HEK293 (cell line): ENCODE results near the gene GNG4.

Source experiments
- CTCF ChIA-PET: fragments of 350-600 bp; formaldehyde crosslinking; extraction: SDS; loops from one replicate; lab custom pipeline; 2021; ENCODE audit warnings: antibody characterized with exemption; lab: Yijun Ruan, JAX
- POLR2A ChIA-PET: fragments of 300-600 bp; formaldehyde crosslinking; extraction: SDS; loops from one replicate; lab custom pipeline; 2020; ENCODE audit warnings: antibody characterized with exemption, inconsistent platforms; lab: Yijun Ruan, JAX
- H3K27ac ChIP-seq: fragments of 200-500 bp; sonication (Bioruptor generic); 2 replicates; pipeline ENCODE4 v1.5.1; 2014; ENCODE audit warnings: low read depth, low read length, control low read depth, inconsistent platforms; ENCODE audit errors: extremely low read depth
- H3K36me3 ChIP-seq, 2 experiments: fragments of 200-500 bp in 1 of 2; sonication (Bioruptor generic) in 1 of 2; 1 replicate in 1 of 2; 2 replicates in 1 of 2; pipeline ENCODE4 v1.5.1; 2014 to 2017; ENCODE audit warnings: inconsistent platforms in 2 of 2, low read length in 2 of 2; ENCODE audit not compliant: control insufficient read depth in 2 of 2, insufficient read depth in 1 of 2
- H3K4me1 ChIP-seq: fragments of 200-500 bp; sonication (Bioruptor generic); 2 replicates; pipeline ENCODE4 v1.5.1; 2014; ENCODE audit warnings: mild to moderate bottlenecking, low read length, inconsistent platforms; ENCODE audit not compliant: control insufficient read depth, insufficient read depth
- H3K4me3 ChIP-seq: 2 replicates; pipeline ENCODE4 v1.5.1; 2011; ENCODE audit warnings: low read depth, mild to moderate bottlenecking, control low read depth, low read length, moderate library complexity
- H3K9me3 ChIP-seq: fragments of 200-500 bp; sonication (Bioruptor generic); 2 replicates; pipeline ENCODE4 v1.5.1; 2014; ENCODE audit warnings: low read depth, low read length, inconsistent platforms; ENCODE audit not compliant: control insufficient read depth, insufficient read depth
- KLF1 ChIP-seq: fragments of 450-650 bp; formaldehyde crosslinking; IDR thresholded peaks from 2 replicates; pipeline ENCODE4 v1.5.1; 2016; ENCODE audit warnings: missing biosample characterization, missing genetic modification characterization
- KLF10 ChIP-seq: fragments of 450-650 bp; IDR thresholded peaks from 2 replicates; pipeline ENCODE4 v1.5.1; 2018; ENCODE audit warnings: missing biosample characterization, mild to moderate bottlenecking, missing genetic modification characterization
- KLF17 ChIP-seq: fragments of 450-650 bp; formaldehyde crosslinking; IDR thresholded peaks from 2 replicates; pipeline ENCODE4 v1.5.1; 2016; ENCODE audit warnings: missing biosample characterization, missing genetic modification characterization
- ZBTB11 ChIP-seq: fragments of 450-650 bp; formaldehyde crosslinking; conservative IDR thresholded peaks from 2 replicates; pipeline ENCODE4 v1.5.1; 2016; ENCODE audit warnings: low read depth, missing biosample characterization, missing genetic modification characterization
- ZBTB48 ChIP-seq: fragments of 450-650 bp; formaldehyde crosslinking; IDR thresholded peaks from 2 replicates; pipeline ENCODE4 v1.5.1; 2016; ENCODE audit warnings: missing biosample characterization, missing genetic modification characterization
- ZNF148 ChIP-seq: fragments of 450-650 bp; formaldehyde crosslinking; IDR thresholded peaks from 2 replicates; pipeline ENCODE4 v1.5.0; 2017; ENCODE audit warnings: missing biosample characterization, missing genetic modification characterization, borderline replicate concordance
- ZNF155 ChIP-seq: fragments of 450-650 bp; formaldehyde crosslinking; IDR thresholded peaks from 2 replicates; pipeline ENCODE4 v1.5.1; 2016; ENCODE audit warnings: missing biosample characterization, missing genetic modification characterization
- ZNF394 ChIP-seq: fragments of 450-650 bp; formaldehyde crosslinking; IDR thresholded peaks from 2 replicates; pipeline ENCODE4 v1.5.1; 2016; ENCODE audit warnings: missing biosample characterization, missing genetic modification characterization, mild to moderate bottlenecking, moderate library complexity, borderline replicate concordance
- ZNF449 ChIP-seq: fragments of 450-650 bp; formaldehyde crosslinking; IDR thresholded peaks from 2 replicates; pipeline ENCODE4 v1.5.1; 2017; ENCODE audit warnings: missing biosample characterization, mild to moderate bottlenecking, missing genetic modification characterization, moderate library complexity
- ZNF513 ChIP-seq: fragments of 450-650 bp; IDR thresholded peaks from 2 replicates; pipeline ENCODE4 v1.5.1; 2018; ENCODE audit warnings: missing biosample characterization, missing genetic modification characterization
- ZNF544 ChIP-seq: fragments of 450-650 bp; formaldehyde crosslinking; IDR thresholded peaks from 2 replicates; pipeline ENCODE4 v1.5.0; 2017; ENCODE audit warnings: missing biosample characterization, missing genetic modification characterization

Gene GNG4

GRCh38 chr1:235675152-235675890, 25.7 kb upstream of the GNG4 start (continued):
- TF ChIP-seq ZNF449 (tag by site-specific recombination) (no peak), ZBTB11 (tag by site-specific recombination) (no peak)

- TF ChIP-seq KLF17, result no peak
- no peak for TF ChIP-seq KLF10
- no peak overlapping the region for H3K4me3 ChIP-seq
- no peak overlapping the region for H3K27ac ChIP-seq
- no peaks in the 10 kb centered on the region for H3K4me1 ChIP-seq
- CTCF ChIA-PET, result interaction anchor here (0.7 to 2.3 kb wide), 2 partner anchors 12 to 28 kb away, joined by 7 to 9 read pairs; no protein-coding TSS in a partner anchor
- POLR2A ChIA-PET, result interaction anchor here (0.7 kb wide), 1 partner anchor 38 kb away, joined by 3 read pairs; no protein-coding TSS in a partner anchor
- no peaks in the 10 kb centered on the region for H3K9me3 ChIP-seq
- H3K36me3 ChIP-seq, result peaks cover 0 to 25% of the 10 kb centered on the region in 2 experiments; a peak in 1 of 3 replicates
Observed at GRCh38 chr1:235673981-235674380, 24.4 kb upstream of the GNG4 start.

GRCh38 chr1:235671992-235672391, 22.4 kb upstream of the GNG4 start:
- H3K27ac ChIP-seq, result no peak overlapping the region
- CTCF ChIA-PET, result interaction anchor here (1.8 kb wide), 1 partner anchor 300 kb away, joined by 6 read pairs; no protein-coding TSS in a partner anchor
- H3K36me3 ChIP-seq, result peaks cover 0 to 24% of the 10 kb centered on the region in 2 experiments; a peak in 1 of 3 replicates
- POLR2A ChIA-PET, result no interaction called here
- no peaks in the 10 kb centered on the region for H3K4me1 ChIP-seq
- no peak overlapping the region for H3K4me3 ChIP-seq
- TF ChIP-seq ZNF155 (tag by site-specific recombination) (no peak), KLF1 (tag by site-specific recombination) (no peak), ZNF394 (tag by site-specific recombination) (no peak), ZNF544 (no peak), ZNF148 (no peak), ZNF513 (no peak), ZBTB48 (tag by site-specific recombination) (no peak)
- H3K9me3 ChIP-seq, result no peaks in the 10 kb centered on the region
